Neural cell (in vitro differentiated cells): ENCODE data around the gene BTK.

ENCODE experiments used
- EZH2 ChIP-seq: fragments of 200-600, 300-800 bp; shearing (Covaris generic), sonication (generic); IDR thresholded peaks from 2 replicates; pipeline ENCODE4 v1.6.1; 2014; ENCODE audit warnings: antibody characterized with exemption, low read length, borderline replicate concordance, mild to moderate bottlenecking; ENCODE audit not compliant: insufficient read depth, poor library complexity, severe bottlenecking
- POLR2AphosphoS5 ChIP-seq: IDR thresholded peaks from 2 replicates; pipeline ENCODE4 v1.6.1; 2012
- TAF1 ChIP-seq: IDR thresholded peaks from 2 replicates; pipeline ENCODE4 v1.6.1; 2012; ENCODE audit warnings: low read depth
- TF ChIP-seq, protein P1 (sequence below): fragments of 450-650 bp; IDR thresholded peaks from 2 replicates; pipeline ENCODE4 v1.5.1; 2014; ENCODE audit warnings: antibody characterized with exemption, mild to moderate bottlenecking, moderate library complexity; ENCODE audit not compliant: poor library complexity, severe bottlenecking
- TF ChIP-seq, protein P2 (sequence below): IDR thresholded peaks from 2 replicates; pipeline ENCODE4 v1.6.1; 2012; ENCODE audit warnings: borderline replicate concordance

DNA sequence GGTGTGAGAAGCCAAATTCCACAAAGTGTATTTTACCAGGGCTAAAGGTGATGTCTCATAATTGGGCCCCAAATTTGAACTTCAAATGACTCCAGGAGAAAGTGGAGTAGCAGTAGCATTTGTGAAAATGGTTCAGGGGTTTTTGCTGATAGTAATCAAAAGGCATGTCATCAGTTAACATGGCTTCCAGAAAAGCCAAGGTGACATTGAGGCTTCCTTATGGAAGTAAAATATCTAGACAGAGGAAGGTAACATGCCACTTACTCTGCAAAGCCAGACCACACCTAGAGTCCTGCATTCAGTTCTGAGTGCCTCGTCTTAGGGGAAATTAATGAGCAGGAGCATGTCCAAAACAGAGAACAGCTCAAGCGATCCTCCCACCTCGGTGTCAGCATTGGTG lies 2.6 kb upstream of the BTK start:
- TF ChIP-seq POLR2AphosphoS5 = no peak
- TF ChIP-seq, protein P1, sequence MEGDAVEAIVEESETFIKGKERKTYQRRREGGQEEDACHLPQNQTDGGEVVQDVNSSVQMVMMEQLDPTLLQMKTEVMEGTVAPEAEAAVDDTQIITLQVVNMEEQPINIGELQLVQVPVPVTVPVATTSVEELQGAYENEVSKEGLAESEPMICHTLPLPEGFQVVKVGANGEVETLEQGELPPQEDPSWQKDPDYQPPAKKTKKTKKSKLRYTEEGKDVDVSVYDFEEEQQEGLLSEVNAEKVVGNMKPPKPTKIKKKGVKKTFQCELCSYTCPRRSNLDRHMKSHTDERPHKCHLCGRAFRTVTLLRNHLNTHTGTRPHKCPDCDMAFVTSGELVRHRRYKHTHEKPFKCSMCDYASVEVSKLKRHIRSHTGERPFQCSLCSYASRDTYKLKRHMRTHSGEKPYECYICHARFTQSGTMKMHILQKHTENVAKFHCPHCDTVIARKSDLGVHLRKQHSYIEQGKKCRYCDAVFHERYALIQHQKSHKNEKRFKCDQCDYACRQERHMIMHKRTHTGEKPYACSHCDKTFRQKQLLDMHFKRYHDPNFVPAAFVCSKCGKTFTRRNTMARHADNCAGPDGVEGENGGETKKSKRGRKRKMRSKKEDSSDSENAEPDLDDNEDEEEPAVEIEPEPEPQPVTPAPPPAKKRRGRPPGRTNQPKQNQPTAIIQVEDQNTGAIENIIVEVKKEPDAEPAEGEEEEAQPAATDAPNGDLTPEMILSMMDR = no peak
- TF ChIP-seq, protein P2, sequence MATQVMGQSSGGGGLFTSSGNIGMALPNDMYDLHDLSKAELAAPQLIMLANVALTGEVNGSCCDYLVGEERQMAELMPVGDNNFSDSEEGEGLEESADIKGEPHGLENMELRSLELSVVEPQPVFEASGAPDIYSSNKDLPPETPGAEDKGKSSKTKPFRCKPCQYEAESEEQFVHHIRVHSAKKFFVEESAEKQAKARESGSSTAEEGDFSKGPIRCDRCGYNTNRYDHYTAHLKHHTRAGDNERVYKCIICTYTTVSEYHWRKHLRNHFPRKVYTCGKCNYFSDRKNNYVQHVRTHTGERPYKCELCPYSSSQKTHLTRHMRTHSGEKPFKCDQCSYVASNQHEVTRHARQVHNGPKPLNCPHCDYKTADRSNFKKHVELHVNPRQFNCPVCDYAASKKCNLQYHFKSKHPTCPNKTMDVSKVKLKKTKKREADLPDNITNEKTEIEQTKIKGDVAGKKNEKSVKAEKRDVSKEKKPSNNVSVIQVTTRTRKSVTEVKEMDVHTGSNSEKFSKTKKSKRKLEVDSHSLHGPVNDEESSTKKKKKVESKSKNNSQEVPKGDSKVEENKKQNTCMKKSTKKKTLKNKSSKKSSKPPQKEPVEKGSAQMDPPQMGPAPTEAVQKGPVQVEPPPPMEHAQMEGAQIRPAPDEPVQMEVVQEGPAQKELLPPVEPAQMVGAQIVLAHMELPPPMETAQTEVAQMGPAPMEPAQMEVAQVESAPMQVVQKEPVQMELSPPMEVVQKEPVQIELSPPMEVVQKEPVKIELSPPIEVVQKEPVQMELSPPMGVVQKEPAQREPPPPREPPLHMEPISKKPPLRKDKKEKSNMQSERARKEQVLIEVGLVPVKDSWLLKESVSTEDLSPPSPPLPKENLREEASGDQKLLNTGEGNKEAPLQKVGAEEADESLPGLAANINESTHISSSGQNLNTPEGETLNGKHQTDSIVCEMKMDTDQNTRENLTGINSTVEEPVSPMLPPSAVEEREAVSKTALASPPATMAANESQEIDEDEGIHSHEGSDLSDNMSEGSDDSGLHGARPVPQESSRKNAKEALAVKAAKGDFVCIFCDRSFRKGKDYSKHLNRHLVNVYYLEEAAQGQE = no peak
- TF ChIP-seq TAF1 = no peak
- no peak for TF ChIP-seq EZH2
